Fibroblast of lung (primary cell): ENCODE measurements around the gene CHI3L1. TPM values are rescaled to one million over a fixed set of nuclear protein-coding genes. Genes with fewer than 3 reads are reported as not detected.

Source experiments
- DNase-seq, 2 donors: peaks; one replicate each; pipeline versions ENCODE4 v3.0.0 to v3.0.0-alpha.2; 2010; ENCODE audit warnings: low read depth in 2 of 2
- H2AFZ ChIP-seq: 2 replicates; pipeline ENCODE4 v1.5.1; 2012; ENCODE audit warnings: low read length, control low read depth, inconsistent platforms
- H3K27ac ChIP-seq: 2 replicates; pipeline ENCODE4 v1.5.1; 2011; ENCODE audit warnings: low read length, control low read depth; ENCODE audit not compliant: insufficient read depth
- H3K27me3 ChIP-seq: 2 replicates; pipeline ENCODE4 v1.5.1; 2011; ENCODE audit warnings: mild to moderate bottlenecking, low read length; ENCODE audit not compliant: control insufficient read depth, insufficient read depth
- H3K36me3 ChIP-seq: 2 replicates; pipeline ENCODE4 v1.5.1; 2011; ENCODE audit warnings: low read length; ENCODE audit not compliant: control insufficient read depth, insufficient read depth
- H3K4me1 ChIP-seq: 2 replicates; pipeline ENCODE4 v1.5.1; 2011; ENCODE audit warnings: low read length; ENCODE audit not compliant: control insufficient read depth, insufficient read depth; ENCODE audit errors: extremely low read depth
- H3K4me2 ChIP-seq: 2 replicates; pipeline ENCODE4 v1.5.1; 2011; ENCODE audit warnings: low read length, control low read depth; ENCODE audit not compliant: insufficient read depth; ENCODE audit errors: extremely low read depth
- H3K4me3 ChIP-seq, 4 experiments: fragments of 200-600 bp in 1 of 4; sonication (generic) in 1 of 4; replicated peaks in 1 of 4; 2 replicates each; pipeline ENCODE4 v1.5.1; 2011 to 2016; ENCODE audit warnings: low read length in 4 of 4, low read depth in 3 of 4, mild to moderate bottlenecking in 3 of 4, control low read depth in 2 of 4, inconsistent platforms in 1 of 4, mixed read lengths in 1 of 4; ENCODE audit not compliant: insufficient read depth in 1 of 4; ENCODE audit errors: control extremely low read depth in 1 of 4
- H3K79me2 ChIP-seq: 2 replicates; pipeline ENCODE4 v1.5.1; 2012; ENCODE audit warnings: mild to moderate bottlenecking, low read length, inconsistent platforms; ENCODE audit not compliant: control insufficient read depth, insufficient read depth
- H3K9ac ChIP-seq: 2 replicates; pipeline ENCODE4 v1.5.1; 2011; ENCODE audit warnings: mild to moderate bottlenecking, low read length, control low read depth; ENCODE audit not compliant: insufficient read depth
- H3K9me3 ChIP-seq: 2 replicates; pipeline ENCODE4 v1.5.1; 2012; ENCODE audit warnings: low read depth, low read length; ENCODE audit not compliant: control insufficient read depth, insufficient read depth
- H4K20me1 ChIP-seq: 2 replicates; pipeline ENCODE4 v1.5.1; 2011; ENCODE audit warnings: low read length; ENCODE audit not compliant: control insufficient read depth, insufficient read depth; ENCODE audit errors: extremely low read depth
- EZH2 ChIP-seq: IDR thresholded peaks from 2 replicates; pipeline ENCODE4 v1.5.1; 2012; ENCODE audit warnings: low read length, control low read depth, mild to moderate bottlenecking; ENCODE audit errors: missing control alignments
- polyA plus RNA-seq, 2 donors: library from polyadenylated mRNA; depleted of rRNA in 1 of 2; stranded (reverse) in 1 of 2; unstranded in 1 of 2; fragments of >200 nt; gene quantifications; 2 replicates each; pipeline ENCODE4 v1.2.1, GENCODE V29; 2011 to 2012; ENCODE audit warnings: missing spikeins in 1 of 2
- total RNA-seq: library from RNA; depleted of rRNA; stranded (reverse); fragments of >200 nt; gene quantifications from 2 replicates; pipeline ENCODE4 v1.2.1, GENCODE V29; 2014
- TF ChIP-seq, protein P1 (sequence below), 2 donors: IDR thresholded peaks in 1 of 2; conservative IDR thresholded peaks in 1 of 2; 1 replicate in 1 of 2; 2 replicates in 1 of 2; pipeline ENCODE4 v1.5.1; 2011 to 2012; ENCODE audit warnings: low read length in 2 of 2, control low read depth in 1 of 2, inconsistent platforms in 1 of 2, low read depth in 1 of 2, mild to moderate bottlenecking in 1 of 2

The CHI3L1 gene
- total and polyA plus RNA-seq, 2 donors (not counting 1 experiment from before 2014, with no cell fraction given), result 3.0 to 42.8 TPM

DNA sequence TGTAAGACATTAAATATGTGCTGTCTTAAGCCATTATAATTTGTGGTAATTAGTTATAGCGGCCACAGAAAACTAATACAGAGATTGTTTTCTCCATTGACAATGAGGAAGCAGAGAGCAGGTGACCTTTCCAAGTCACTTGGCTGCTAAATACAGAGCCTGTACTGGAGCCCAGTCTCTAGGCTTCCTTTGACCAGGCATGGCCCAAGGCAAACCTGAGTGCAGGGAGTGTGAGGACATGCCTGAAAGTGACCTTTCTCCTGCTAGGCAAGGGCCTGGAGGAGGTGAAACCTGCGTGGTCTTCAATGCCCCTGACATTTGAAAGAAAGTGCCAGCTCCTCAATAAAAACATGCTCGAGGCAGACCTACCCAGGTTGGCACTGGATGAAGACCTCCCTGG lies 12.5 kb upstream of the CHI3L1 start:
- Histone ChIP-seq H3K9ac (no peak overlapping the region), H3K27ac (peak overlapping the region; percentile 63), H2AFZ (no peak overlapping the region), H3K4me1 (peaks cover 31% of the 10 kb centered on the region), H3K4me2 (no peak overlapping the region), H4K20me1 (no peaks in the 10 kb centered on the region), H3K79me2 (no peaks in the 10 kb centered on the region), H3K27me3 (no peaks in the 10 kb centered on the region), H3K9me3 (no peaks in the 10 kb centered on the region), H3K36me3 (no peaks in the 10 kb centered on the region), H3K4me3 (no peak overlapping the region)
- TF ChIP-seq, protein P1, sequence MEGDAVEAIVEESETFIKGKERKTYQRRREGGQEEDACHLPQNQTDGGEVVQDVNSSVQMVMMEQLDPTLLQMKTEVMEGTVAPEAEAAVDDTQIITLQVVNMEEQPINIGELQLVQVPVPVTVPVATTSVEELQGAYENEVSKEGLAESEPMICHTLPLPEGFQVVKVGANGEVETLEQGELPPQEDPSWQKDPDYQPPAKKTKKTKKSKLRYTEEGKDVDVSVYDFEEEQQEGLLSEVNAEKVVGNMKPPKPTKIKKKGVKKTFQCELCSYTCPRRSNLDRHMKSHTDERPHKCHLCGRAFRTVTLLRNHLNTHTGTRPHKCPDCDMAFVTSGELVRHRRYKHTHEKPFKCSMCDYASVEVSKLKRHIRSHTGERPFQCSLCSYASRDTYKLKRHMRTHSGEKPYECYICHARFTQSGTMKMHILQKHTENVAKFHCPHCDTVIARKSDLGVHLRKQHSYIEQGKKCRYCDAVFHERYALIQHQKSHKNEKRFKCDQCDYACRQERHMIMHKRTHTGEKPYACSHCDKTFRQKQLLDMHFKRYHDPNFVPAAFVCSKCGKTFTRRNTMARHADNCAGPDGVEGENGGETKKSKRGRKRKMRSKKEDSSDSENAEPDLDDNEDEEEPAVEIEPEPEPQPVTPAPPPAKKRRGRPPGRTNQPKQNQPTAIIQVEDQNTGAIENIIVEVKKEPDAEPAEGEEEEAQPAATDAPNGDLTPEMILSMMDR (conservative IDR thresholded peaks at IDR 0.05 in 1 of 2, IDR thresholded peaks at IDR 0.05 in 1 of 2; ENCODE audit: low read depth in 1 of 2, low read length in 2 of 2), result no peak
- TF ChIP-seq EZH2, result no peak
- no peak for DNase-seq

DNA sequence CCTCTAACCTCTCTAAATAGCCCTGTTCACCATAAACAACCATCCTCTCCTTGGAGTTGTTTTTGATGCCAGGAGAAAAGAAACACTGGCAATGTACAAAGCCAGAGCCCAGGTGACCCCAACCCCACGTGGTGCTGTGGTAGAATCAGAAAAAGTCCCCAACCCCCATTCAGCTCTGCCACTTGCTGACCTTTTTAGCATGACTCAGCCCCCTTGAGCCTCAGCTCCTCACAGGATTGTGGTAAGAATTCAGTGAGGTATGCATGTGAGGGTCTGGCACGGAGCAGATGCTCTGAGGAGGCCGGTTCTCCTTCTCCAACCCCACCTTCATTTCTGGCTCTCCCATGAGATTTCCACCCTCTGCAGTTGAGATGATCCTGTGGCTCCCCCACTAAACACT lies 11.1 kb upstream of the CHI3L1 start:
- Histone ChIP-seq H3K27ac (no peak overlapping the region), H3K36me3 (no peaks in the 10 kb centered on the region), H3K4me3 (no peak overlapping the region), H4K20me1 (no peaks in the 10 kb centered on the region), H3K4me1 (peaks cover 30% of the 10 kb centered on the region), H3K4me2 (no peak overlapping the region), H3K27me3 (no peaks in the 10 kb centered on the region), H3K79me2 (no peaks in the 10 kb centered on the region), H2AFZ (no peak overlapping the region), H3K9ac (no peak overlapping the region), H3K9me3 (no peaks in the 10 kb centered on the region)
- no peak for TF ChIP-seq EZH2
- TF ChIP-seq, protein P1 (conservative IDR thresholded peaks at IDR 0.05 in 1 of 2, IDR thresholded peaks at IDR 0.05 in 1 of 2; ENCODE audit: low read depth in 1 of 2, low read length in 2 of 2), result no peak
- DNase-seq, result peak; percentile 66 to 94

DNA sequence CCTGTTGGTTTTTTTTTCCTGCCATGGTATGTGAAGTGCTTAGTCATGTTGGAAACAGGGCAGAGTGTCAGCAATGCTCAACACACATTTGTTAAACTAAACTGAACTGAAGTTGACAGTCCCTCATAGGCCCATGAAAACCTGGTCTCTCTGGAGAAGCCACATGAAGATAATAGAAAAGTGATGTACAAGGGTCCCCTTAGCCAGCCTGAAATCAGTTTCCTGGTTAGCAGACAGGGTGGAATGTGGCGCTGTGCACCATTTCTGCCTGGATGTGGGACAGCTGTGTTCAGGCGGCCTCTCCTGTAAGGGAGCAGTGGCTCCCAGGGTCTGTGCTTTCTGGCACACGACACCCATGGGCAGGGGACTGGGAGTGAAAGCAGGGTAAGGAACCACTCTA lies 9.9 kb upstream of the CHI3L1 start:
- TF ChIP-seq, protein P1 (conservative IDR thresholded peaks at IDR 0.05 in 1 of 2, IDR thresholded peaks at IDR 0.05 in 1 of 2; ENCODE audit: low read depth in 1 of 2, low read length in 2 of 2), result no peak
- TF ChIP-seq EZH2, result no peak
- no peaks in the 10 kb centered on the region for H4K20me1 ChIP-seq

More for the DNA sequence above, 9.9 kb upstream of the CHI3L1 start:
- Histone ChIP-seq H3K79me2 (no peaks in the 10 kb centered on the region), H2AFZ (no peak overlapping the region), H3K4me3 (no peak overlapping the region), H3K36me3 (no peaks in the 10 kb centered on the region), H3K27me3 (no peaks in the 10 kb centered on the region), H3K9me3 (no peaks in the 10 kb centered on the region), H3K4me2 (no peak overlapping the region), H3K27ac (no peak overlapping the region), H3K4me1 (peaks cover 29% of the 10 kb centered on the region), H3K9ac (no peak overlapping the region)
- DNase-seq, result peak in 1 of 2 donors; percentile 42
